HG03103 (cell line): Measurements from ENCODE around the gene ONECUT3.

ENCODE experiments used
- ATAC-seq: cut with Tn5 transposase; IDR thresholded peaks from one replicate; pipeline ENCODE4 v1.9.1; 2021; ENCODE audit warnings: low read depth; ENCODE audit not compliant: unreplicated experiment

ONECUT3 gene

DNA sequence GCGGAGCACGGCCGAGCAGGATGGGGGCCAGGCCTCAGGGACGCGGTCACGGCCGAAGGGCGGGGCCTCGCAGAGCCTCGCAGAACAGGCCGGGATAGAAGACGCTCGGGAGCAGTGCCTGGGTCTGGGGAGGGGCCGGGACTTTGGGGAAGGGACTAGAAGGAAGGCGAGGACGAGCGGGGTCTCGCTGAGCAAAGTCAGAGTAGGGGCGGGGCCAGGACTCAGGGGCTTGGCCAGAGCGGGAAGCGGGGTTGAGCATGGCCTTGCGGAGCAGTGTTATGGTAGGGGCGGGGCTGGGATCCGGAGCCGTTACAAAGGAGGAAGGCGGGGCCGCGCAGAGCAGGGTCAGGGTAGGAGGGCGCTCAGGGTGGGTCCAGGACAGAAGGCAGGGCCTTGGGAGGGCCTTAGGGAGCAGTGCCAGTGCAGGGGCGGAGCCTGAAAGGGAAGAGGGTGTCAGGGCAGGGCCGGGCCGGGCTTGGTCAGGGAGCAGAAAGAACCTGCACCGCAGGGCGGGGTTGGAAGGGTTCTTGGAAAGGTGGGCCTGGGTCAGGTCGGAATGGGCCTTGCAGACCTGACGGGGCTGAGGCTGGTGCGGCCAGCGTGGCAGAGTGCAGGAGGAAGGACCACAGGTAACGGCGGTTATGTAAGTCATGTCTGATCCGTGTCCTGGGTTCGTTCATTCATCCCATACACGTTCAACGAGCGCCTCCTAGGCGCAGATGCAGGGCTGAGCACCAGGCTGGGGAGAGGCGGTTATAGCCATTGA is 59.3 kb downstream of the ONECUT3 start:
- peak; percentile 66 for ATAC-seq

DNA sequence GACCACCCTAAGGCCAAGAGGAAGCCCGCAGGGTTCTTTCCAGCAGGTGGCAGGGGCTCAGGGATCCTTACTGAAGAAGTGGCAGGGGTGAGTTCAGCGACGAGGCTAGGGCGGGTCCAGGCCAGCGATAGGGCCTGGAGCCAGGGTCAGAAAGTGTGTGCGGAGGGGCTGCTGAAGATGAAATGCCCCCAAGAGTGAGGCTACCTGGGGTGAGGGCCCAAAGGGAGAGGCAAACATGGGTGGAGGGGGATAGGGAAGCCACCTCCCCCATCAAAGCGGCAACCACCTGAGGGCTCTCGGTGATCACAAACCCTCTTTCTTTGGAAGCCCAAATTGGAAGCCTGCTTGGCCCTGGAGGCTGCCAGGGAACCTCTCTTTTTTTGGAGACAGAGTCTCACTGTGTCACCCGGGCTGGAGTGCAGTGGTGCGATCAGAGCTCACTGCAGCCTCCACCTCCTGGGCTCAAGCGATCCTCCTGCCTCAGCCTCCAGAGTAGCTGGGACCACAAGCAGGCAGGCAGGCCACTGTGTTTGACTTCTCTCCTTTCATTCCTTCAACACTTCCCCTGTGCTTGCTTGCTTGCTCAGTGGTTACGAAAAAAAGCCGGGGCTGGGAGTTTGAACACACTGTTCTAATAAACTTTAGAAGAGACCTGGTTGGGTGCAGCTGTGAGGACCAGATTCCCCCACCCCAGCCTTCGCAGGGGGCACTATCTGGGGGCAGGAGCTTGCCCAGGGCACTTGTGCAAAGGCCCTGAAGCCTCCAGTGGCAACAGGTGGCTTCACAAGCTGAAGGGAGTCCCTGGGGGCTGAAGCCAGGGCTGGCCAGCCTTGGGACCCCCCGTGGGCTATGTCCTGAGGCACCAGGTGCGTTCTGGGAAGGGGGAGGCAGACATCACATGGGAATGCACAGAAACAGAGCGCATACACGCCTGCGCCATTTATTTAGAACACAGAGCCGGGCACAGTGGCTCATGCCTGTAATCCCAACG is 60.2 kb downstream of the ONECUT3 start:
- ATAC-seq = no peak

DNA sequence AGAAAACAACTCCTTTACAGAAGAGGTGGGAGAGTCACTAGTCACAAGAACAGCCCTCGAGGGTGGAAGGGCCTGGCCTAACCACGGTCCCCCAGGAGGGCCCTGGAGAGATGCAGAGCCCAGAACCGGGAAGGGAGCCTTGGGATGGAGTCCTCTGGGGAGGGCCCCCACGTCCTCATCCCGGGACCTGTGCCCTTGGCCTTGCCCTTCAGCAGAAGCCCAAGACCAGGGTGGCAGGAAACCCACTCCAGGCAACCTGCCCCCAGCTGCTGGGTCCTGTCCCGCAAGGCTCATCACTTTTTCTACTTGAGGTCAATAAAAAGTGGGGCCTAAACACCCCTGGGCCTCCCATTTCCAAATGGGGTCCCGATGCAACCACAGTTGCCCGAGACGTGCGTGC is 61.1 kb downstream of the ONECUT3 start:
- ATAC-seq = no peak

DNA sequence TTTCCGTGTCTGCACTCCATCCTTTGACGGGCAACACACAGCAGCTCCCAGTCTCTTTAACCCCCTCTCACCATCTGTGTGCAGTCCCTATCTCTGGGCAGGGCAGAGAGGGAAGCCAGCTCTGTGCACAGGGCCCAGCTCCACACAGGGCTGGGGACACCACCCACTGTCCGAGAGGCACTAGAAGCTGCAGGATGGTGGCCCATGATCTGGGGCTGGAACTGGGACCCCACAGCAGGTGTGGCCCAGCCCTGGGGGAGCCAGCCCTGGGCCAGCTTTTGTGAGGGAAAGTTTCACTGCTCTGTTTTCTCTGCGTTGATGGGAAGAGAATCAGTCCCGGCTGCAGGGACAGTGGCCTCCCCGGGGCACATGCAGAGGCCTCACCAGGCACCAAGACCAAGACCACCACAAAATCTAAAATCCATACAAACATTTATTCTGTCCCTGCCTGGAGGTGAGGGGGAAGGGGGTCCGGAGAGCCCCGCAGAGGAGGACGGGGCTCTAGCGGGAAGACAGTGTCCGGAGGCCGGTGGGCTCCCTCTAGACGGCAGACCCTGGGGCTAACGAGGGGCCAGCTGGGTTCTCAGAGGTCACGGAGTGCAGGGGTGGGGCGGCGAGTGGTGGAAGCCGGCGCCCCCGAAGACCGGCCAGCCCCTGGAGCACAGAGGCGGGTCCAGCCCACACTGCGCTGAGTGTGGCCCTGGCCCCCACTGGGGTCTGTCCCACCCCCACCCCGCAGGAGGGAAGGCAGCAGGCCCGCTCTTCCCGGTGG is 61.7 kb downstream of the ONECUT3 start:
- no peak for ATAC-seq

- ATAC-seq = no peak
These were observed 62.6 kb downstream of the ONECUT3 start for GRCh38 chr19:1815605-1816529.

GRCh38 chr19:1816530-1817298 is 63.4 kb downstream of the ONECUT3 start:
- ATAC-seq = no peak

GRCh38 chr19:1817553-1818179 is 64.4 kb downstream of the ONECUT3 start:
- ATAC-seq = no peak

GRCh38 chr19:1818549-1819195 is 65.4 kb downstream of the ONECUT3 start:
- no peak for ATAC-seq

DNA sequence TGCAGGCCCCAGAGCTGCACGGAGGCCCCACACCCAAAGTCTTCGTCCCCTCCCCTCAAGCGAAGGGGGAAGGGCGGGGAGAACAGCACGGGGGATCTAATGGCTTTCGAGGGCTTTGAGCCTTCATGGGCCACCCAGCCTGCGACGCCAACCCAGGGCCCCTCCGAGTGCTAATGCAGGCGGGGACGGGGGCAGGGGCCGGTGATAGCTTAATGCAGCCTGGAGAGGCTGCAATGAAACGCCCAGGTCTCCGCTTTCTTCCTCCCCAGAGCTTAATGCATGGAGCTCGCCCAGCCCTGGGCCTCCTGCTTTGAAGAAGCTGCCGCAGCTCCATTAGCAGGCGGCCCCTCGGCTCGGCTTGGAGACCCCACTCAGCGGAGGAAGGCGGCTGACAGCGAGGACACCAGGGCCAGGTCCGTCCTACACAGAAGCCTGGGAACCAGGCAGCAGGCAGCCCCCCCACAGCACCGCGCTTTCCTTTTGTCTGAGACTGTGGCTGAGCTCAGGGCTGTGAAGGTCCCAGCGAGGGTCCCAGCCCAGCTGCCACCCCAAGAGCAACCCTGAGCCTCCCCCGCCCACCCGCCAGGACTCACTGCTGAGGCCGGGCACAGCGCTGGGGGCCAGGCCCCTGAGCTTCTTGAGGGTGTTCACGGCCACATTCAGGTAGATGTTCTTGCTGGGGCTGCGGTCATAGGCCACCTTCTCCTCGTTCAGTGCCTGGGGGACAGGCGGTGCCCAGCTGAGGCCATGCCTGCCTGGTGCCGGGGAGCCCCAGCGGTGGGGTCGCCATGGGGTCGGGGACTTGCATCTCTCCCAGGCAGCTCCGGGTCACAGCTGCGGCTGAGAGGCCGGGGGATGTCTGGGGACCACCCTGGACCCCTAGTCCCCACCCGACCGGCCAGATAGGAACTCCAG is 66.3 kb downstream of the ONECUT3 start:
- no peak for ATAC-seq

DNA sequence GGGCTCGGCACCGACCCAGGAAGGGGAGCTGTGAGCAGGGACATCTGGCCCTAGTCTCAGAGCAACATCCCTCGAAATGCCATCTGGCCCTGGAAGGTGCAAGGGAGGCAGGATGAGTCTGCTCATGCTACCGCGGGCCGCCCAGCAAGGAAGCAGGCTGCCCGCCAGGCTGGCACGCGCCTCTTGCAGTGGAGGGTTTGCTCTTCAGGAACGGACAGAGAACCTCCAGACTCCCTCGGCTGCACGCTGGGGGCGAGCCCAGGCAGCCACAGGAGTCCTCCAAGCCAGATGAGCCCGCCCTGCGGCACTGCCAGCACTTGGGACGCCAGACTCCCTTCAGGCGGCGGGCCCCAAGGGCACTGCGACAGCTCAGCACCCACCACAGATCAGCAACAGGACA is 68.9 kb downstream of the ONECUT3 start:
- ATAC-seq = no peak

DNA sequence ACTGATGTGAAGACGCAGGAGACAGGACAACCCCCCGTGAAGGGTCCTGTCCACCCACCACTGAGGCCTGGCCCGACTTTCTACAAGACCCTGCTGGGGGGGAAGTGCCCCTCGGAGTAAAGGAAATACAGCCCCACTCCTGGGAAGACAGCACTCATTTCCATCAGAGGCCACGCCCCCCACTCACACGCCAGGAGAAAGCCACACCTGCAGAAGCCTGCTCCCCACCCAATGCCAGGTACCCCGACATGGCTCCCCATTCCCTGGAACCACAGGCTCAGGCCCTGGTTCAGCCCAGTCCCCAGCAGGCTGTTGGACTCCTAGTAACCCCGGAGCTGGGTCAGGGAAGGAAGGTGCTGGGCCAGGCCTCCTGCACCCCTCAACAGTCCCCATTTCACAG is 69.7 kb downstream of the ONECUT3 start:
- ATAC-seq = no peak

- no peak for ATAC-seq
These were observed 70.4 kb downstream of the ONECUT3 start for GRCh38 chr19:1823539-1824251.

DNA sequence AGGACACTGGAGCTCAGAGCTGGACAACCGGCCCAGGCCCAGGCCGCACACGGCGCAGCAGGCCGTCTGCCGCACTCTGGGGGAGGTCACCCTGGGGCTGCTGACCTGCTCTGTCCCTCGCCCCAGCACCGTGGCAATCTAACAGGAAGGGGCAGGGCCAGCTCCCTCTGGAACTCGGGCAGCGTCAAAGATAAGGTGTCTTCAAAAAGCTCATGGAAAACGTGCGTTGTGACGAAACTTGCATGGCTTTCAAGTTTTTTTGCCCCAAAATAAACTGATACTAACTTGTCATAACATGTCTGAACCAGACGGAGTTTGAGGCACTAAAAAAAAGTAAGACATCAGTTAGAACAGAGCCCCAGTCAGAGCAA is 70.9 kb downstream of the ONECUT3 start:
- ATAC-seq = no peak

DNA sequence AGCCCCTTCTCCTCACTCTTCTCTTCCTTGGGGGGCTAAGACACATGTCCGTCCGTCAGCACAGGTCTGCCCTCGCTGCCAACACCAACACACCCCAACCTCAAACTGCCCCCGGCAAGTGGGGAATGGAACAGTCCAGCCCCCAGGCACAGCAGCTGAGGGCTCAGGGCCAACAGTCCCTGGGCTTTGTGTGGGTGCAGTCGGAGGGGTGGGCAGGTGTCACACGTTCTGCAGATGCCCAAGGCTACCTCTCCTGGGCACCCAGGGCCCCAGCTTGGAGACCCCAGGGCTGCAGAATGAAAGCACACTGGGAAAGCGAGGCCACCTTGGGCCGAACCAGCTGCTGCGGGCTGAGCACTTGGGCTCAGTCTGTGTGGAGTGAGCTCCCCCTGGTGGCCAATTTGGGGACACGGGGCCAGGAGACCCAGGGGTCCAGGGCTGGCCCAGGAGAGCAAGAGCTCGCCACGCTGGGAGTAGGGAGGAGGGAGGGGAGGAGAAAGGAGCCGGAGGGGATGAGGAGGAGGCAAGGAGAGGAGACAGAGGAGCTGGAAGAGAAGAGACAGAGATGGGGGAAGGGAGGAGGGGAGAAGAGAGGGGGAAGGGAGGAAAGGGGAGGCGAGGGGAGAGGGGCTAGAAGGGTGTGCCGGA is 72.7 kb downstream of the ONECUT3 start:
- ATAC-seq = no peak

- ATAC-seq = no peak
These were observed 73.5 kb downstream of the ONECUT3 start for GRCh38 chr19:1826557-1827521.
